ENCODE data around the gene TSNAX. TPM values are rescaled to one million over a fixed set of nuclear protein-coding genes. Genes with fewer than 3 reads are reported as not detected.

The TSNAX gene
- total and polyA plus RNA-seq, 4 donors: 11.4 to 41.1 (median 32.5) TPM

DNA sequence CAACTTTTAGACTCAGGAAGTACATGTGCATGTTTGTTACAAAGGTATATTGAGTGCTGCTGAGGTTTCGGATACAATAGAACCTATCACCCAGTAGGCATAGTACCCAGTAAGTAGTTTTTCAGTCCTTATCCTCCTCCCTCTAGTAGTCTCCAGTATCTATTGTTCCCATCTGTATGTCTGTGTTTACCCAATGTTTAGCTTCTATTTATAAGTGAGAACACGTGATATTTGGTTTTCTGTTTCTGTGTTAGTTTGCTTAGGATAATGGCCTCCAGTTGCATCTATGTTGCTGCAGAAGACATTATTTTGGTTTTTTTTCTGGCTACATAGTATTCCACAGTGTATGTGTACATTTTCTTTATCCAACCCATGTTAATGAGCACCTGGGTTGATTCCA is 47.2 kb upstream of the TSNAX start:
- Histone ChIP-seq H3K36me3 (ENCODE audit: control insufficient read depth in 4 of 4, insufficient read depth in 4 of 4, low read length in 4 of 4) (no peaks in the 10 kb centered on the region), H3K27me3 (ENCODE audit: control insufficient read depth in 3 of 3, insufficient read depth in 3 of 3, low read length in 2 of 3) (no peaks in the 10 kb centered on the region), H3K4me1 (ENCODE audit: control insufficient read depth in 5 of 5, insufficient read depth in 5 of 5, low read length in 5 of 5) (no peaks in the 10 kb centered on the region), H3K9ac (ENCODE audit: insufficient read depth in 1 of 2, low read length in 2 of 2) (no peak overlapping the region), H3K27ac (ENCODE audit: low read depth in 1 of 2, low read length in 1 of 2) (no peak overlapping the region), H3K9me3 (ENCODE audit: control insufficient read depth in 4 of 4, insufficient read depth in 3 of 4, low read length in 3 of 4) (no peaks in the 10 kb centered on the region), H3K4me3 (no peak overlapping the region)
- TF ChIP-seq, protein P1, sequence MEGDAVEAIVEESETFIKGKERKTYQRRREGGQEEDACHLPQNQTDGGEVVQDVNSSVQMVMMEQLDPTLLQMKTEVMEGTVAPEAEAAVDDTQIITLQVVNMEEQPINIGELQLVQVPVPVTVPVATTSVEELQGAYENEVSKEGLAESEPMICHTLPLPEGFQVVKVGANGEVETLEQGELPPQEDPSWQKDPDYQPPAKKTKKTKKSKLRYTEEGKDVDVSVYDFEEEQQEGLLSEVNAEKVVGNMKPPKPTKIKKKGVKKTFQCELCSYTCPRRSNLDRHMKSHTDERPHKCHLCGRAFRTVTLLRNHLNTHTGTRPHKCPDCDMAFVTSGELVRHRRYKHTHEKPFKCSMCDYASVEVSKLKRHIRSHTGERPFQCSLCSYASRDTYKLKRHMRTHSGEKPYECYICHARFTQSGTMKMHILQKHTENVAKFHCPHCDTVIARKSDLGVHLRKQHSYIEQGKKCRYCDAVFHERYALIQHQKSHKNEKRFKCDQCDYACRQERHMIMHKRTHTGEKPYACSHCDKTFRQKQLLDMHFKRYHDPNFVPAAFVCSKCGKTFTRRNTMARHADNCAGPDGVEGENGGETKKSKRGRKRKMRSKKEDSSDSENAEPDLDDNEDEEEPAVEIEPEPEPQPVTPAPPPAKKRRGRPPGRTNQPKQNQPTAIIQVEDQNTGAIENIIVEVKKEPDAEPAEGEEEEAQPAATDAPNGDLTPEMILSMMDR (IDR thresholded peaks at IDR 0.05; ENCODE audit: control extremely low read depth, extremely low read depth): no peak
- no peak for DNase-seq
- ATAC-seq (ENCODE audit: insufficient read depth, low FRiP score): no peak
- 84 to 93% methylated on average over 2 of the region's 2 CpGs for WGBS, 2 donors

DNA sequence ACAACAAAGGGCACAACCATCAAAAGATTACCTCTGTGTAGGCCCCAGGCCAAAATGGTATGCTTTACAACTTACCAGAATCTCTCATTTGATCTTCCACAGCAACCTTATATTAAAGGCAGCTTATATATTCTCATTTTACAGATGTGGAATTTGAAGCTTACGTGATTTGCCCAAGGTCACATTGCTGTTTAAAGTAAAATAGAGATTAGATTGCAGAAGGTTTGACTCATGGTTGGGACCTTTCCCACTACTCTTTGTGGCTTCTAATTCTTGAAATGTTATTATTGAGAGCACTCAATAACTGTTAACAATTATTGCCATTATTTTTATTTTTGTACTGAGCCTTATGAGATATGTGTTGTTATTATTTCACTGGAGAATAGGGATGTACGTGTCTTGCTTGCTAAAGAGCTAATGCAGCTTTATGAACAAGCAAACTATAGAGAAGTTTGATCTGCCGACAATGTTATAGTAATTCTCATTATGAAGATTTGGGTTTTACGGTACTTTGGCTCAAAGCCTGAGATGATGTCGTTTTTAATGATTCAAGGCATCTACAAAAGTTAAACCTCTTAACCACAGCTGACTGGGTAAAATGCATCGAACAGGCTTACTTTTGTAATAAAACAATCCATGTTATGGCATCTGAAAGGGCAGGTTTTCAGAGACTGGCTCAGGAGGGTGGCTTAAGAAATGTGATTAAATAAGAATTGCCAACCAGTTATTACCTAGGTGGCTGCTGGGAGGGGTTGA is 43.3 kb upstream of the TSNAX start:
- no peaks in the 10 kb centered on the region for H3K4me1 ChIP-seq (ENCODE audit: control insufficient read depth in 5 of 5, insufficient read depth in 5 of 5, low read length in 5 of 5)
- no peaks in the 10 kb centered on the region for H3K9me3 ChIP-seq (ENCODE audit: control insufficient read depth in 4 of 4, insufficient read depth in 3 of 4, low read length in 3 of 4)
- no peak overlapping the region for H3K9ac ChIP-seq (ENCODE audit: insufficient read depth in 1 of 2, low read length in 2 of 2)
- no peaks in the 10 kb centered on the region for H3K36me3 ChIP-seq (ENCODE audit: control insufficient read depth in 4 of 4, insufficient read depth in 4 of 4, low read length in 4 of 4)
- no peaks in the 10 kb centered on the region for H3K27me3 ChIP-seq (ENCODE audit: control insufficient read depth in 3 of 3, insufficient read depth in 3 of 3, low read length in 2 of 3)
- H3K4me3 ChIP-seq: no peak overlapping the region
- ATAC-seq (ENCODE audit: insufficient read depth, low FRiP score) (no peak), DNase-seq (no peak)
- 81 to 88% methylated on average over 6 of the region's 6 CpGs for WGBS, 2 donors
- TF ChIP-seq, protein P1 (IDR thresholded peaks at IDR 0.05; ENCODE audit: control extremely low read depth, extremely low read depth): no peak
- H3K27ac ChIP-seq (ENCODE audit: low read depth in 1 of 2, low read length in 1 of 2): no peak overlapping the region

DNA sequence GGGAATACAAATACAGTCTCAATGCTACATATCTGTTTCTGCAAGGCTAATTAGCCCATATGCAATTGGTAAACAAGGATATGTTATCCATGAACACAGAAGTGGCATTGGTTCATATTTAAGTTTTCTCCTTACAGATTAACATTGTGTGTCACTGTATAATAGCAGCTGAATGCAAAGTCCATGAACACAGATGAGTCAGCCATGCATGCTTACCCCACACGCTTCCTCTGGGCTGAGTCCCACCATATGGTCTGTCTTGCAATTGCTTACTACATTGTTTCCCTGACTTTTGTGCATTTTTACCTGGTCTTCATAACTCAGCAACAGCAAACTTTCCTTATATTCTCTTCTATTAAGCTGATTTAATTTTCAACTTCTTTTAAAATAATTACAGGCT is 41.5 kb upstream of the TSNAX start:
- 70 to 77% methylated on average over 1 of the region's 1 CpG for WGBS, 2 donors
- Histone ChIP-seq H3K36me3 (ENCODE audit: control insufficient read depth in 4 of 4, insufficient read depth in 4 of 4, low read length in 4 of 4) (no peaks in the 10 kb centered on the region), H3K27ac (ENCODE audit: low read depth in 1 of 2, low read length in 1 of 2) (no peak overlapping the region), H3K9me3 (ENCODE audit: control insufficient read depth in 4 of 4, insufficient read depth in 3 of 4, low read length in 3 of 4) (no peaks in the 10 kb centered on the region), H3K9ac (ENCODE audit: insufficient read depth in 1 of 2, low read length in 2 of 2) (no peak overlapping the region), H3K27me3 (ENCODE audit: control insufficient read depth in 3 of 3, insufficient read depth in 3 of 3, low read length in 2 of 3) (no peaks in the 10 kb centered on the region), H3K4me1 (ENCODE audit: control insufficient read depth in 5 of 5, insufficient read depth in 5 of 5, low read length in 5 of 5) (no peaks in the 10 kb centered on the region), H3K4me3 (no peak overlapping the region)
- TF ChIP-seq, protein P1 (IDR thresholded peaks at IDR 0.05; ENCODE audit: control extremely low read depth, extremely low read depth): no peak
- no peak for DNase-seq
- ATAC-seq (ENCODE audit: insufficient read depth, low FRiP score): no peak

DNA sequence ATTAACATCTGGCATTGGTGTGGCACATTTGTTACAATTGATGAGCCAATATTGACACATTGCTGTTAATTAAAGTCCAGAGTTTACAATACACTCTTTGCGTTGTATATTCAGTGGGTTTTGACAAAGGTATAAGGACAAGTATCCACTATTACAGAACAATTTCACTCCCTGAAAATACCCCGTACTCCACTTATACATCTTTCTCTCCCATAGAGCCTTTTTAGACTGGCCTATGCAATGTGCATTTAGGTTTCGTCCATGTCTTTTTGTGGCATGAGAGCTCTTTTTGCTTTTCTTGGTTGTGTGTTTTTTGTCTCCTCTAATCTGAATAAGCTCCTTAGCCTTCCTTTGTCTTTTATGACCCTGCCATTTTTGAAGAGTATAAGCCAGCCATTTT is 40.6 kb upstream of the TSNAX start:
- no peak for ATAC-seq (ENCODE audit: insufficient read depth, low FRiP score)
- H3K9me3 ChIP-seq (ENCODE audit: control insufficient read depth in 4 of 4, insufficient read depth in 3 of 4, low read length in 3 of 4): no peaks in the 10 kb centered on the region

More for the DNA sequence above, 40.6 kb upstream of the TSNAX start:
- no peaks in the 10 kb centered on the region for H3K27me3 ChIP-seq (ENCODE audit: control insufficient read depth in 3 of 3, insufficient read depth in 3 of 3, low read length in 2 of 3)
- TF ChIP-seq, protein P1 (IDR thresholded peaks at IDR 0.05; ENCODE audit: control extremely low read depth, extremely low read depth): no peak
- no peak overlapping the region for H3K9ac ChIP-seq (ENCODE audit: insufficient read depth in 1 of 2, low read length in 2 of 2)
- no peaks in the 10 kb centered on the region for H3K36me3 ChIP-seq (ENCODE audit: control insufficient read depth in 4 of 4, insufficient read depth in 4 of 4, low read length in 4 of 4)
- no peaks in the 10 kb centered on the region for H3K4me1 ChIP-seq (ENCODE audit: control insufficient read depth in 5 of 5, insufficient read depth in 5 of 5, low read length in 5 of 5)
- no peak for DNase-seq
- H3K4me3 ChIP-seq: no peak overlapping the region
- WGBS, 2 donors: 93 to 95% methylated on average over 3 of the region's 3 CpGs
- H3K27ac ChIP-seq (ENCODE audit: low read depth in 1 of 2, low read length in 1 of 2): no peak overlapping the region

Data from lung (tissue), 12 donors.